ENCODE measurements around the gene ZNF749.

Gene ZNF749

GRCh38 chr19:57435062-57435978 is at the start of gene ZNF749:
Gene ZNF749, plus strand, starts transcription at chr19:57435325. Its CDS starts 254 bp downstream, at chr19:57435579.
- peak; percentile 99 for DNase-seq

GRCh38 chr19:57389194-57389729 is 45.9 kb upstream of the ZNF749 start:
- no peak for DNase-seq

GRCh38 chr19:57389730-57390598 is 45.2 kb upstream of the ZNF749 start, which contains the start of gene ZNF548:
Gene ZNF548, plus strand, starts transcription at chr19:57389854. Its CDS starts 246 bp downstream, at chr19:57390100.
- DNase-seq: peak; percentile 98 to 99

GRCh38 chr19:57395710-57396109 is 39.4 kb upstream of the ZNF749 start:
- DNase-seq: no peak

DNA sequence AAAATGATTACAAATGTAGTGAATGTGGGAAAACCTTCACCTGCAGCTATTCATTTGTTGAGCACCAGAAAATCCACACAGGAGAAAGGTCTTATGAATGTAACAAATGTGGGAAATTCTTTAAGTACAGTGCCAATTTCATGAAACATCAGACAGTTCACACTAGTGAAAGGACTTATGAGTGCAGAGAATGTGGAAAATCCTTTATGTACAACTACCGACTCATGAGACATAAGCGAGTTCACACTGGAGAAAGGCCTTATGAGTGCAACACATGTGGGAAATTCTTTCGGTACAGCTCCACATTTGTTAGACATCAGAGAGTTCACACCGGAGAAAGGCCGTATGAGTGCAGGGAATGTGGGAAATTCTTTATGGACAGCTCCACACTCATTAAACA is 36.3 kb upstream of the ZNF749 start:
- no peak for DNase-seq

DNA sequence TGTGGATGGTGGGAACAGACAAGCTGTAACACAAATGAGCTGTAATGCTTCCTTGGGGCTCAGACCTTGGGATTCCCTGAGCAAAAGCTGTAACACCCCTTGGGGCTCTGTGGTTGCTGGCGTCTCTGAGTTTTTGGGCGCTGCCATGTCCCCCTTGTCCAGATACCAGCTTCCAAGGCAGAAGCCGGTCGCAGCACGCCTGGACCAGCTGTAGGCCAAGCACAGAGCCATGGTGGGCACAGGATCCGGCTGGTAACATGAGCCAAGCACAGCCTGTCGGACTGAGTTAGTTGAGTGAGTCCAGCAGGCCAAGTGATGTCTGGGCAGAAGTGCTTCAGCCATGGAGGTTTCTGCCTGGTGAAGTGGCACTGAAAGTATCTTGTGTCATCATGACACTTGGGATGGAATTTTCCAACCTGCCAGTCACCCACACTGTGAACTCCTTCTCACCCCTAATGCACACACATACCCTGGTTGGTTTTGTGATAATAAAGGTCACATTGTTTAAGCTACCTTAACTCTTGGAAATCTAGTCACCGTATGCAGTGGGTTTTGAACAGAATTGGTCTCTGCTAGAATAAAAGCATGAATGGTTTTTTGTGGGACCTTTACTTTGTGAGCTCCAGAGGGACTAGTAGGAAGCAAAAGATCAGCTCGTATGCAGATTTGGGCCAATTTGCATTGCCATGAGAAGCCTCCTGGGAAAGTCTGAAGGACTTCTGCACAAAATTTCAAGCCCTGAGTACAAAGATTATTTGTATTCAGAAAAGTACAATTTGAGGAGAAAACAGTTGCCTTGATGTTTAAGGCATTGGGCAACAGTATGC is 31.2 kb upstream of the ZNF749 start:
- DNase-seq: no peak

- peak; percentile 40 to 68 for DNase-seq
Observed at GRCh38 chr19:57406516-57407123, 28.5 kb upstream of the ZNF749 start.

- peak; percentile 84 to 96 for DNase-seq
Observed at GRCh38 chr19:57410877-57411671, 24.1 kb upstream of the ZNF749 start, which contains the start of gene ZNF17. Gene ZNF17, plus strand, starts transcription at chr19:57411161. Its CDS starts 2,455 bp downstream, at chr19:57413616.

- no peak for DNase-seq
Observed at GRCh38 chr19:57419439-57419838, 15.7 kb upstream of the ZNF749 start.

- no peak for DNase-seq
Observed at GRCh38 chr19:57421037-57421436, 14.1 kb upstream of the ZNF749 start.

DNA sequence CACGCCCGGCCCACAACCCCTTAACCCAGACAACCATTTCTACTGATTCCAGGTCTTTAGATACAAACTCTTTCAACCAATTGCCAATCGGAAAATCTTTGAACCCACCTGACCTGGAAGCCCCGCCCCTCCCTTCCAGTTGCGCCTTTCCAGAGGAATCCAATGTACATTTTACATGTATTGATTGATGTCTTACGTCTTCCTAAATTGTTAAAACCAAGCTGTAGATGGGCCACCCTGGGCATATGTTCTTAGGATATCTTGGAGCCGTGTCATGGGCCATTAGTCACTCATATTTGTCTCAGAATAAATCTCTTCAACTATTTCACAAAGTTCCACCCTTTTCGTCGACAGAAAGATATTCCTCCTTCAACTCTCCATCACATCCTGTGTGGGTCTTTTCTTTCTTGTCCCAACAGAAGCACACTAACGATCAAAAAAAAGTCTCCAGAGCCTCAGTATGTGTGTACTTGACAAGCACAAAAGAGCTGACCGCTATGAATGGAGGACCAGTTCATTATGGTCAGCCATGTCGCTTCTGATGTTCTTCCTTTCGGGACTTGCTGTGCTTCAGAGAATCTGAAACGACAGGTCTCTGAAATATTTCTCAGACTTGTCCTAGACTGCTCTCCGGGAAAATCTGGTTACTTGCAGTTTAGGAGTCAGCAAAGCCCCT is 601 bp upstream of the ZNF749 start:
- DNase-seq: no peak

DNA sequence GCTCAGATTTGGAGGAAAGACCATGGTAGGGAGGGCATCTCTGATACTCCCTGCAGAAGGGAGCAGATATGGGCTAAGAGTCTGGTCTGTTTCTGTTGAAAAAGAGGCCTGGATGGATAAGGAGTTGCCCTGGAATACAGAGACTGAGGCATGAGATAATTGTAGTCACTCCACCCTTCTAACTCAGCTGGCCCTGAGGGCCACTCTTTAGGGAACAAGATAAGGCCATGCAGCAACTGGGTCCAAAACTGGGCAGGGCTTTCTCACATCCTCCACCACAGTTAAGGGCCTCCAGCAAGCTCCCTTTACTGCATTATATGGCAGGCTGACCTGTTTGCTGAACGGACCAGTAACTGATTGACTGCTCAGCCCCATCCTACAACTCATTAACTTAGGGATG is 1.3 kb downstream of the ZNF749 start:
- DNase-seq: no peak

DNA sequence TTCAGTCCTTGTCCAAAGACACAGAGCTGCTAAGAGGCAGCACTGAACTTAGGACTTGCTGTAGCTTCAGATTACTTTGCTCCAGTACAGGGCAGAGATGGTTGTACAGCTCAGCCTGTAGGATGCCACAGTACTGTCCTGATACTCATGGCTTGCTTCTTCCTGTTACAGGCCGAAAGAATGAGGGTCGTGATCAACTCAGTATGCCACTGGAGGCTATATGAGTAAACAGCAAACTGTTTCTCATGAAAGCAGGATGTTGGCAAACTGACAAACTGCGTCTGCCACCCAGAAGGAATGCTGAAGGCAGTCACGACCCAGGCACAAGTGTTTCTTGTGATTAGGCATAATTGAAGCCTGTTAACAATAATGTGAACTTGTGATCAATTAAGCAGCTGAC is 2.8 kb downstream of the ZNF749 start:
- DNase-seq: no peak

GRCh38 chr19:57438925-57439324 is 3.8 kb downstream of the ZNF749 start:
- no peak for DNase-seq

DNA sequence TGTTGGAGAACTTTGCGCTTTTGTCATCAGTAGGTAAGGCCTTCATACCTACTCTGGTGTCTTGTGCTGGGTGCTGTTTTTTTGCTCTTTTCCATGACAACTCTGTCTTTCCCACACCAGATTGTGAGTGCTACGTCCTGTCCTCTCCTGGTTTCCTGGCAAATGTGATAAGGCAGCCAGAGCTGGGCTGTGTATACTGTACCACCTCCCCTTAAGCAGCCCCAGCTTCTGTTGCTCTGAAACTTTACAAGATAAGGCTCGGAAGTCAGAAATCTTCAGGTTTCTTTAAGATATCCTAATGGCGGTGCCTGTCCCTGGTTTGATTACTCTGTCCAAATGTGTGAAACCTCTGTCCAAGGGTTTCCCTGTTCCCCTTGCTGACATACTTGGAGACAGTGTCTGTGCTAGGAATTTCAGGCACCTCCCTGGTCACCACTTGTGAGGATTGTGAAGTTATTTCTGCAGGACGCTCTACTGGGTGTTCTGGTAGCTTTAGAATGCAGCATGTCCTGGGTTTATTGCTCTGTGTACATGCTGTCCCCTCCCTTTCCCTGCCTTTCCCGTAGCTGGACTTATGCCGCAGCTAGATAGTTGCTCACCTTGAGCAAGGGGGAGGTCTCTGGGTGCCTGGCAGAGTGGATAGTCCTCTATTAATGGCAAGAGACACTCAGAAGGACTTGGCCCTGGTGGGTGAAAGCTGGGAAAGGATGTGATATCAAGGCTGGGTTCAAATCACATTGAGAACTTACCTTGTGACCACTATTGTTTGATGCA is 7.0 kb downstream of the ZNF749 start:
- DNase-seq: no peak

- no peak for DNase-seq
Observed at GRCh38 chr19:57443121-57443696, 8.1 kb downstream of the ZNF749 start.

- DNase-seq: no peak
Observed at GRCh38 chr19:57452307-57452706, 17.2 kb downstream of the ZNF749 start.

GRCh38 chr19:57465680-57466381 is 30.7 kb downstream of the ZNF749 start:
- DNase-seq: peak in 1 of 2 experiments; percentile 54

Measured in NCI-H524 (cell line).